ENCODE results near the gene PDE6C. TPM values are rescaled to one million over a fixed set of nuclear protein-coding genes. Genes with fewer than 3 reads are reported as not detected.

PDE6C gene
- total RNA-seq, 1 donor from 2014 or later, result not detected

- peaks cover 4% of the 10 kb centered on the region for H3K4me1 Mint-ChIP-seq (ENCODE audit: low read depth)
- peaks cover 12% of the 10 kb centered on the region for H3K27me3 Mint-ChIP-seq (ENCODE audit: low read depth)
- peaks cover 4% of the 10 kb centered on the region for H3K9me3 Mint-ChIP-seq (ENCODE audit: low read depth)
- no peak overlapping the region for H3K4me3 Mint-ChIP-seq (ENCODE audit: unreplicated experiment)
- H3K36me3 Mint-ChIP-seq (ENCODE audit: low read depth), result no peaks in the 10 kb centered on the region
- no peak for DNase-seq (ENCODE audit: low spot score)
- no peak overlapping the region for H3K27ac Mint-ChIP-seq (ENCODE audit: unreplicated experiment)
- no peak for TF ChIP-seq CTCF (IDR thresholded peaks at IDR 0.05)
Observed at GRCh38 chr10:93715345-93715744, 103.0 kb downstream of the PDE6C start.

Other genes starting within 250 kb of the PDE6C start
- 291 to 526 TPM (median 524 TPM) in 3 replicates for gene MYOF, start 130.2 kb upstream of the PDE6C start, total RNA-seq
- gene CEP55, start 115.9 kb upstream of the PDE6C start, total RNA-seq, result 7.5 to 9.3 TPM (median 8.4 TPM) in 3 replicates
- not detected in 3 replicates for gene FFAR4, start 45.9 kb upstream of the PDE6C start, total RNA-seq
- 10.7 to 30.1 TPM (median 29.3 TPM) in 3 replicates for gene RBP4, start 11.3 kb upstream of the PDE6C start, total RNA-seq
- 11.8 to 15.2 TPM (median 13.2 TPM) in 3 replicates for gene FRA10AC1, start 90.1 kb downstream of the PDE6C start, total RNA-seq
- 0.27 to 2.3 TPM (median 2.1 TPM) in 3 replicates for gene LGI1, start 145.4 kb downstream of the PDE6C start, total RNA-seq